B cell (primary cell): Measurements from ENCODE around the gene TMEM271. TPM values are rescaled to one million over a fixed set of nuclear protein-coding genes. Genes with fewer than 3 reads are reported as not detected.

Experiments
- ATAC-seq: fragments of 200-7000 bp; cut with Tn5 transposase; one replicate; pipeline ENCODE4 v1.10.0; 2021; ENCODE audit warnings: low read depth, mild to moderate bottlenecking, moderate number of reproducible peaks, moderate library complexity
- CTCF ChIA-PET: fragments of 350-600 bp; sonication (Branson Sonifier 250); formaldehyde crosslinking; loops from one replicate; lab custom pipeline; 2021; ENCODE audit warnings: antibody characterized with exemption, inconsistent platforms; lab: Charles Lee
- POLR2A ChIA-PET: fragments of 350-600 bp; sonication (Branson Sonifier 250); formaldehyde crosslinking; loops from one replicate; lab custom pipeline; 2021; ENCODE audit warnings: antibody characterized with exemption; lab: Charles Lee
- DNase-seq: peaks from one replicate; pipeline ENCODE4 v3.0.0; 2013
- H2AFZ ChIP-seq: 2 replicates; pipeline ENCODE4 v1.6.1; 2012; ENCODE audit warnings: mild to moderate bottlenecking, low read depth, low read length; ENCODE audit not compliant: insufficient read depth, poor library complexity, severe bottlenecking
- H3K27ac ChIP-seq, 2 donors: 1 replicate in 1 of 2; 2 replicates in 1 of 2; pipeline ENCODE4 v1.5.1; 2012 to 2013; ENCODE audit warnings: low read length in 2 of 2, mild to moderate bottlenecking in 2 of 2, moderate library complexity in 1 of 2
- H3K27me3 ChIP-seq, 4 experiments: fragments of 200-600 bp in 1 of 4; sonication (generic) in 1 of 4; replicated peaks in 1 of 4; 1 replicate in 2 of 4; 2 replicates in 2 of 4; pipeline versions ENCODE4 v1.6.1 to v1.7.0; 2013 to 2016; ENCODE audit warnings: low read length in 3 of 4, mild to moderate bottlenecking in 2 of 4, mixed read lengths in 1 of 4, moderate library complexity in 1 of 4; ENCODE audit not compliant: insufficient read depth in 4 of 4, control insufficient read depth in 3 of 4; ENCODE audit errors: control extremely low read depth in 1 of 4
- H3K36me3 ChIP-seq, 2 experiments: replicated peaks in 1 of 2; 1 replicate in 1 of 2; 2 replicates in 1 of 2; pipeline versions ENCODE4 v1.6.1 to v1.7.1; 2013; ENCODE audit warnings: low read length in 1 of 2; ENCODE audit not compliant: insufficient read depth in 2 of 2, control insufficient read depth in 1 of 2; ENCODE audit errors: control extremely low read depth in 1 of 2, extremely low read depth in 1 of 2
- H3K4me1 ChIP-seq, 2 donors: fragments of 200-600 bp in 1 of 2; sonication (generic) in 1 of 2; 1 replicate in 1 of 2; 2 replicates in 1 of 2; pipeline versions ENCODE4 v1.5.1 to v1.6.1; 2013 to 2017; ENCODE audit warnings: low read length in 2 of 2; ENCODE audit not compliant: control insufficient read depth in 2 of 2, insufficient read depth in 2 of 2
- H3K4me2 ChIP-seq: replicated peaks from 2 replicates; pipeline ENCODE3; 2012; ENCODE audit warnings: mild to moderate bottlenecking, low read depth, low read length; ENCODE audit not compliant: poor library complexity, severe bottlenecking
- H3K4me3 ChIP-seq, 5 experiments: fragments of 200-600 bp in 1 of 5; sonication (generic) in 1 of 5; 1 replicate in 3 of 5; 2 replicates in 2 of 5; pipeline versions ENCODE4 v1.5.1 to v1.7.0; 2011 to 2016; ENCODE audit warnings: low read length in 4 of 5, mild to moderate bottlenecking in 4 of 5, low read depth in 2 of 5, control low read depth in 1 of 5, moderate library complexity in 1 of 5; ENCODE audit not compliant: insufficient read depth in 1 of 5; ENCODE audit errors: control extremely low read depth in 1 of 5, extremely low read depth in 1 of 5
- H3K79me2 ChIP-seq: fragments of 200-600 bp; sonication (generic); one replicate; pipeline ENCODE4 v1.6.0; 2016; ENCODE audit warnings: low read length; ENCODE audit not compliant: control insufficient read depth, insufficient read depth
- H3K9ac ChIP-seq: fragments of 200-600 bp; sonication (generic); 2 replicates; pipeline ENCODE4 v1.6.1; 2017; ENCODE audit warnings: mild to moderate bottlenecking, low read length, moderate library complexity
- H3K9me3 ChIP-seq, 3 donors: one replicate each; pipeline versions ENCODE4 v1.6.1 to v1.7.1; 2013; ENCODE audit warnings: low read length in 2 of 3; ENCODE audit not compliant: control insufficient read depth in 2 of 3, insufficient read depth in 1 of 3; ENCODE audit errors: control extremely low read depth in 1 of 3
- H4K20me1 ChIP-seq: 2 replicates; pipeline ENCODE4 v1.6.0; 2012; ENCODE audit warnings: mild to moderate bottlenecking, low read length; ENCODE audit not compliant: insufficient read depth, control insufficient read depth, poor library complexity, severe bottlenecking
- H3K27ac Mint-ChIP-seq: one replicate; pipeline ENCODE4 v1.8.0; 2021; ENCODE audit warnings: mixed read lengths
- H3K27me3 Mint-ChIP-seq: one replicate; pipeline ENCODE4 v1.8.0; 2021; ENCODE audit warnings: mixed read lengths
- H3K4me1 Mint-ChIP-seq: one replicate; pipeline ENCODE4 v1.8.0; 2021; ENCODE audit warnings: mixed read lengths
- H3K4me3 Mint-ChIP-seq: one replicate; pipeline ENCODE4 v1.8.0; 2021; ENCODE audit warnings: mixed read lengths
- H3K9me3 Mint-ChIP-seq: one replicate; pipeline ENCODE4 v1.8.0; 2022; ENCODE audit warnings: mixed read lengths; ENCODE audit not compliant: insufficient read depth
- EZH2 ChIP-seq: IDR thresholded peaks from 2 replicates; pipeline ENCODE4 v1.6.1; 2012; ENCODE audit warnings: borderline replicate concordance, low read depth, mild to moderate bottlenecking, moderate library complexity, low read length; ENCODE audit not compliant: insufficient read depth, poor library complexity, severe bottlenecking
- WGBS: methylation state at CpG from one replicate; pipeline ENCODE4 v1.1.5; 2013; ENCODE audit warnings: missing lambda C conversion rate; ENCODE audit not compliant: insufficient coverage; 5-methylcytosine and 5-hydroxymethylcytosine counted together
- intact Hi-C: fragments of 100-400 bp; cut with micrococcal nuclease; formaldehyde crosslinking; loops from one replicate; pipeline ENCODE4 v1.10.0; 2022
- polyA plus RNA-seq: library from polyadenylated mRNA; depleted of rRNA; stranded (reverse); fragments of >200 nt; gene quantifications from 2 replicates; pipeline ENCODE4 v1.2.3, GENCODE V29; 2012
- total RNA-seq, 2 donors: library from RNA; stranded (reverse); fragments of 120-200 nt in 1 of 2; gene quantifications; 1 replicate in 1 of 2; 2 replicates in 1 of 2; pipeline versions ENCODE4 v1.2.3 to v1.2.4, GENCODE V29; 2013 to 2022
- TF ChIP-seq, protein P1 (sequence below): fragments of 200-600 bp; IDR thresholded peaks from one replicate; pipeline ENCODE4 v1.8.0; 2022; ENCODE audit warnings: antibody characterized with exemption, mild to moderate bottlenecking

TMEM271 gene
- total and polyA plus RNA-seq, 2 donors (not counting 1 experiment from before 2014, with no cell fraction given): not detected

DNA sequence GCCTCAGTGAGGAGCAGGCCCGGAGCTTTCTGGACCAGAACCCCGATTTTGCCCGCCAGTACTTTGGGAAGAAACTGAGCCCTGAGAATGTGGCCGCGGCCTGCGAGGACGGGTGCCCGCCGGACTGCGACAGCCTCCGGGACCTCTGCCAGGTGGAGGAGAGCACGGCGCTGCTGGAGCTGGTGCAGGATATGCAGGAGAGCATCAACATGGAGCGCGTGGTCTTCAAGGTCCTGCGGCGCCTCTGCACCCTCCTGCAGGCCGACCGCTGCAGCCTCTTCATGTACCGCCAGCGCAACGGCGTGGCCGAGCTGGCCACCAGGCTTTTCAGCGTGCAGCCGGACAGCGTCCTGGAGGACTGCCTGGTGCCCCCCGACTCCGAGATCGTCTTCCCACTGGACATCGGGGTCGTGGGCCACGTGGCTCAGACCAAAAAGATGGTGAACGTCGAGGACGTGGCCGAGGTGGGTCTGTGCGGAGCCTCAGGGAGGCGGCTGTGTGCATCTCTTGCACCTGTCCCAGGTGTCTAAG is 49.6 kb upstream of the TMEM271 start:
- H3K79me2 ChIP-seq: no peaks in the 10 kb centered on the region
- ATAC-seq: no peak
- no peaks in the 10 kb centered on the region for H3K4me1 Mint-ChIP-seq
- intact Hi-C loops: no loop called here
- CTCF ChIA-PET: no interaction called here
- no peak overlapping the region for H3K4me2 ChIP-seq
- H3K27ac Mint-ChIP-seq: no peak overlapping the region
- peaks cover 8% of the 10 kb centered on the region for H3K27me3 Mint-ChIP-seq
- H3K27me3 ChIP-seq: peaks cover 0 to 6% (median 0%) of the 10 kb centered on the region in 4 experiments
- TF ChIP-seq, protein P1, sequence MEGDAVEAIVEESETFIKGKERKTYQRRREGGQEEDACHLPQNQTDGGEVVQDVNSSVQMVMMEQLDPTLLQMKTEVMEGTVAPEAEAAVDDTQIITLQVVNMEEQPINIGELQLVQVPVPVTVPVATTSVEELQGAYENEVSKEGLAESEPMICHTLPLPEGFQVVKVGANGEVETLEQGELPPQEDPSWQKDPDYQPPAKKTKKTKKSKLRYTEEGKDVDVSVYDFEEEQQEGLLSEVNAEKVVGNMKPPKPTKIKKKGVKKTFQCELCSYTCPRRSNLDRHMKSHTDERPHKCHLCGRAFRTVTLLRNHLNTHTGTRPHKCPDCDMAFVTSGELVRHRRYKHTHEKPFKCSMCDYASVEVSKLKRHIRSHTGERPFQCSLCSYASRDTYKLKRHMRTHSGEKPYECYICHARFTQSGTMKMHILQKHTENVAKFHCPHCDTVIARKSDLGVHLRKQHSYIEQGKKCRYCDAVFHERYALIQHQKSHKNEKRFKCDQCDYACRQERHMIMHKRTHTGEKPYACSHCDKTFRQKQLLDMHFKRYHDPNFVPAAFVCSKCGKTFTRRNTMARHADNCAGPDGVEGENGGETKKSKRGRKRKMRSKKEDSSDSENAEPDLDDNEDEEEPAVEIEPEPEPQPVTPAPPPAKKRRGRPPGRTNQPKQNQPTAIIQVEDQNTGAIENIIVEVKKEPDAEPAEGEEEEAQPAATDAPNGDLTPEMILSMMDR: no peak
- no peak for TF ChIP-seq EZH2
- no peaks in the 10 kb centered on the region for H3K9me3 Mint-ChIP-seq
- H3K9me3 ChIP-seq: peaks cover 0 to 30% (median 0%) of the 10 kb centered on the region in 3 donors
- H2AFZ ChIP-seq: no peak overlapping the region
- H3K4me1 ChIP-seq: no peaks in the 10 kb centered on the region
- H3K27ac ChIP-seq: no peak overlapping the region
- WGBS: 96% methylated on average over 39 of the region's 39 CpGs
- POLR2A ChIA-PET: no interaction called here
- H3K9ac ChIP-seq: no peak overlapping the region
- H3K4me3 Mint-ChIP-seq: no peak overlapping the region
- no peak for DNase-seq
- no peaks in the 10 kb centered on the region for H3K36me3 ChIP-seq
- no peak overlapping the region for H3K4me3 ChIP-seq
- H4K20me1 ChIP-seq: no peaks in the 10 kb centered on the region

- no peaks in the 10 kb centered on the region for H4K20me1 ChIP-seq
- no peak within 1 kb of the TSS for H2AFZ ChIP-seq
- Mint-ChIP-seq H3K4me1 (no peaks in the 10 kb centered on the region), H3K4me3 (no peak within 1 kb of the TSS), H3K9me3 (no peaks in the 10 kb centered on the region), H3K27me3 (peaks cover 11% of the 10 kb centered on the region), H3K27ac (no peak within 1 kb of the TSS)
- ATAC-seq: no peak
- DNase-seq: no peak
- H3K9me3 ChIP-seq: peaks cover 0 to 33% (median 0%) of the 10 kb centered on the region in 3 donors
- no peaks in the 10 kb centered on the region for H3K4me1 ChIP-seq
- no peak within 1 kb of the TSS for H3K4me2 ChIP-seq
- intact Hi-C loops: no loop called here
- CTCF ChIA-PET: interaction anchor here (0.6 kb wide), 1 partner anchor 281 kb away, joined by 3 read pairs; no protein-coding TSS in a partner anchor
- H3K4me3 ChIP-seq: no peak within 1 kb of the TSS
- H3K9ac ChIP-seq: no peak within 1 kb of the TSS
- no peak within 1 kb of the TSS for H3K27ac ChIP-seq
- H3K79me2 ChIP-seq: no peaks in the 10 kb centered on the region
- no peak for TF ChIP-seq EZH2
- TF ChIP-seq, protein P1: no peak
- H3K27me3 ChIP-seq: peaks cover 0 to 6% (median 0%) of the 10 kb centered on the region in 4 experiments
- POLR2A ChIA-PET: no interaction called here
- no peaks in the 10 kb centered on the region for H3K36me3 ChIP-seq
- 76% methylated on average over 14 of the region's 21 CpGs for WGBS
These were observed 48.9 kb upstream of the TMEM271 start, which contains the start of gene PDE6B for GRCh38 chr4:624705-625590. Gene PDE6B (plus strand): TSS chr4:625573. CDS start chr4:625627, 54 bp downstream.
